Upper lobe of right lung (tissue), 1 donor: ENCODE data around the gene NTM. TPM values are rescaled to one million over a fixed set of nuclear protein-coding genes. Genes with fewer than 3 reads are reported as not detected.

Experiments
- ATAC-seq: fragments of 200-7000 bp; cut with Tn5 transposase; one replicate; pipeline ENCODE4 v1.9.1; 2020; ENCODE audit warnings: mild to moderate bottlenecking, moderate library complexity
- DNase-seq: peaks from one replicate; pipeline ENCODE4 v3.0.0-alpha.2; 2020
- H3K27ac ChIP-seq: fragments of 200-600 bp; one replicate; pipeline ENCODE4 v1.8.0; 2022
- H3K27me3 ChIP-seq: fragments of 200-600 bp; one replicate; pipeline ENCODE4 v1.8.0; 2022; ENCODE audit warnings: mild to moderate bottlenecking
- H3K36me3 ChIP-seq: fragments of 200-600 bp; one replicate; pipeline ENCODE4 v1.8.0; 2022
- H3K4me1 ChIP-seq: fragments of 200-600 bp; one replicate; pipeline ENCODE4 v1.8.0; 2022
- H3K4me3 ChIP-seq: fragments of 200-600 bp; one replicate; pipeline ENCODE4 v1.8.0; 2022; ENCODE audit warnings: mild to moderate bottlenecking
- H3K9me3 ChIP-seq: fragments of 200-600 bp; one replicate; pipeline ENCODE4 v1.8.0; 2022
- intact Hi-C: fragments of 100-400 bp; cut with DNase I; formaldehyde crosslinking; loops from one replicate; pipeline ENCODE4 v1.11.0; 2022
- total RNA-seq: library from RNA; stranded (reverse); fragmentation: NEBNext Ultra II Directional; extraction: Animal tissue kit (Norgen Biotek cat#: 25700); gene quantifications from one replicate; pipeline ENCODE4 v1.2.1, GENCODE V29; 2021
- TF ChIP-seq, protein P1 (sequence below): fragments of 200-600 bp; IDR thresholded peaks from one replicate; pipeline ENCODE4 v1.8.0; 2022; ENCODE audit warnings: antibody characterized with exemption
- donor health status: DM: no; HTN: yes; CAD: no; lungs with severe emphysema.

NTM gene
- total RNA-seq, 1 donor from 2014 or later = 3.7 TPM

DNA sequence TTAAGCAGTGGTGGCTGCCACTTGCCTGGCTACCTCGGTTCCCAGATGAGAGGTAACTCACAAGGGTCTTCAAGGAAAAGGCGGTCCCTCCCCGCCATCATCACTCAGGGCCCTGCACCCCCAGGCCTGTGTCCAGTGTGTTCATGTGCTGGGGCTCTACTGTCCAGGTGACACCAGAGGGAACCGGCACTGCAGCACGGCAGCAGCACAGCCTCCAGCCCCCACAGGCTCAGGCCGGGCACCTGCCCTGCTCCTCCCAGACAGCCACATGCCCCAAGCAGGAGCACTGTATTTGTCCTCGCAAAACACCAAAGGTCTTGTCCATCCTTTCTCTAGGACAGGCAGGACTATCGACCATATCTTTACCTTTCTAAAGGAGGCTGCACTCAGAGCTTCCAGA, 982.1 kb downstream of the NTM start:
- no peaks in the 10 kb centered on the region for H3K4me1 ChIP-seq
- no peak overlapping the region for H3K27ac ChIP-seq
- DNase-seq = no peak
- H3K27me3 ChIP-seq = no peaks in the 10 kb centered on the region
- no peaks in the 10 kb centered on the region for H3K36me3 ChIP-seq
- H3K9me3 ChIP-seq = no peaks in the 10 kb centered on the region
- no peak for ATAC-seq
- TF ChIP-seq, protein P1, sequence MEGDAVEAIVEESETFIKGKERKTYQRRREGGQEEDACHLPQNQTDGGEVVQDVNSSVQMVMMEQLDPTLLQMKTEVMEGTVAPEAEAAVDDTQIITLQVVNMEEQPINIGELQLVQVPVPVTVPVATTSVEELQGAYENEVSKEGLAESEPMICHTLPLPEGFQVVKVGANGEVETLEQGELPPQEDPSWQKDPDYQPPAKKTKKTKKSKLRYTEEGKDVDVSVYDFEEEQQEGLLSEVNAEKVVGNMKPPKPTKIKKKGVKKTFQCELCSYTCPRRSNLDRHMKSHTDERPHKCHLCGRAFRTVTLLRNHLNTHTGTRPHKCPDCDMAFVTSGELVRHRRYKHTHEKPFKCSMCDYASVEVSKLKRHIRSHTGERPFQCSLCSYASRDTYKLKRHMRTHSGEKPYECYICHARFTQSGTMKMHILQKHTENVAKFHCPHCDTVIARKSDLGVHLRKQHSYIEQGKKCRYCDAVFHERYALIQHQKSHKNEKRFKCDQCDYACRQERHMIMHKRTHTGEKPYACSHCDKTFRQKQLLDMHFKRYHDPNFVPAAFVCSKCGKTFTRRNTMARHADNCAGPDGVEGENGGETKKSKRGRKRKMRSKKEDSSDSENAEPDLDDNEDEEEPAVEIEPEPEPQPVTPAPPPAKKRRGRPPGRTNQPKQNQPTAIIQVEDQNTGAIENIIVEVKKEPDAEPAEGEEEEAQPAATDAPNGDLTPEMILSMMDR = no peak
- intact Hi-C loops = no loop called here
- H3K4me3 ChIP-seq = no peak overlapping the region

DNA sequence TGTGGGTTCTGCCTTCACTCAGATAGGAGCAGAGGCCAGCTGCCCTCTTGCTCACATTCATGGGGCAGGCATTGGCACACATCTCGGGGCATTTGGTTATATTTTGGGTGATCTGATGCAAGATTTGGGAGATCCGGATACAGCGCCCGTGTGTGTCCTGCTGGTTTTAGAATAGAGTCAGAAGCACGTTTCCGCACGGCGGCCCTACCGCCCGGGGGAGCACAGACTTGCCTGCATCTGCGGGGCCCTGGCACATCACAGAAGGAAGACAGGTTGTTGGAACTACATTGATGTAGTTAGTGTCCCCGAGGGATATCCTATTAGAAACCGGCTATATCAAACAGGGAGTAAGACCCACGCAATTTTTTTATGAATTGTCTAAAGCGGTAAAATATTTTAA, 982.8 kb downstream of the NTM start:
- Histone ChIP-seq H3K27ac (no peak overlapping the region), H3K4me3 (no peak overlapping the region), H3K27me3 (no peaks in the 10 kb centered on the region), H3K4me1 (no peaks in the 10 kb centered on the region), H3K36me3 (no peaks in the 10 kb centered on the region), H3K9me3 (no peaks in the 10 kb centered on the region)
- TF ChIP-seq, protein P1 = no peak
- DNase-seq (no peak), ATAC-seq (no peak)
- intact Hi-C loops = no loop called here

DNA sequence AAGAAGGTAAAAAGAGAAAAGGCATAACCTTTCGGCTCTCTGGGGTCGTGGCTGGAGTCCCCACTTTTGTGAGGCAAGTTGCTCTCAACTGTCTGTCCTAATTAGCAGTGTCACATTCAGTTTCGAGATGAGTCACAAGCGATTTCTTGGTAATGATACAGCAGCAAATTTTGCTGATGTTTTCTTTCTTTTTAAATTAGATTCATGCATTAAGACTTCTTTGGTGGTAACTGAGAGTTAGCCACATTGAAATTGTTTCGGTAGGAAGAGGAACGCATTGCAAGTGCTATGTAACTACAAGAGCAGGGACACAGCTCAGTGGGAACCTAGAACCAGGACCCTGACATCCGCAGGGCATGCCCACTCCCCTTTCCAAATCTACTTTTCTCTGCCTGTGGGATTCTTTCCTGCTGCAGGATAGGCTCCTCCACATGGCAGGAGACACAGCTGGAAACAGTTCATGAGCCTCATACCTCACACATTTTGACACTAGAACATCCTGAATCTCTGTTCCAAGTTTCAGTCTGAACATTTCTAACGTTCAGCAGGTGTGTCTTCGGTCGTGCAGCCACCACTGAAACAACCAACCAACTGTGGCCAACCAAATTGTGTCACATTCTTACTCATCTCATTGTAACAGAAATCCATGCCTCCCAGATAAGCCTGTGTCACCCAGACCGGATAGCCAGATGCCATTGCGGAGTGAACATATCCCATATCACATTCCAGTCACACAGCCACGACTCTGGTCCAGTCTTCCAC, 987.6 kb downstream of the NTM start:
- ATAC-seq = no peak

DNA sequence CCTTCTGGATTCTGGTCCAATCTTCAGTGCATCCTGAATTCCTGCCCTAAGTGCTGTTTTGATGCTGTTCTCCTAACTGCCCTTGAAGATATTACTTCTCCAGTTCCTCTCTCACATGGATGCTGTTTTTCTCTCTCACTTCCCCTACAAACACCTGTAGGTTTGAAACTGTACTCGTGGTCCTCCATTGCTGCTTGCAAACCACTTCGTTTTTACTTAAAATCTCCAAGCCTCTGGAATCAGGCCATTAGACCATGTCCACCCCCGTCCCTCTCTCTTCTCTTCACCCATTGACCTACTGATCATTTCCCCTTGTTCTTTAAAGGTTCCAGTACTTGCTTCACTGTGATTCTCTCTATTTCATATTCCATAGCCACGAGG, 988.1 kb downstream of the NTM start:
- no peaks in the 10 kb centered on the region for H3K9me3 ChIP-seq
- ATAC-seq = no peak
- no peak for DNase-seq
- TF ChIP-seq, protein P1 = no peak
- no peaks in the 10 kb centered on the region for H3K4me1 ChIP-seq
- H3K27ac ChIP-seq = no peak overlapping the region
- intact Hi-C loops = no loop called here
- no peak overlapping the region for H3K4me3 ChIP-seq
- H3K36me3 ChIP-seq = no peaks in the 10 kb centered on the region
- H3K27me3 ChIP-seq = no peaks in the 10 kb centered on the region

More for the DNA sequence above, 987.6 kb downstream of the NTM start:
- H3K4me1 ChIP-seq = no peaks in the 10 kb centered on the region
- no peaks in the 10 kb centered on the region for H3K9me3 ChIP-seq
- no peak overlapping the region for H3K4me3 ChIP-seq
- H3K36me3 ChIP-seq = no peaks in the 10 kb centered on the region
- H3K27me3 ChIP-seq = no peaks in the 10 kb centered on the region
- no peak overlapping the region for H3K27ac ChIP-seq
- intact Hi-C loops = no loop called here
- DNase-seq = no peak
- TF ChIP-seq, protein P1 = no peak

DNA sequence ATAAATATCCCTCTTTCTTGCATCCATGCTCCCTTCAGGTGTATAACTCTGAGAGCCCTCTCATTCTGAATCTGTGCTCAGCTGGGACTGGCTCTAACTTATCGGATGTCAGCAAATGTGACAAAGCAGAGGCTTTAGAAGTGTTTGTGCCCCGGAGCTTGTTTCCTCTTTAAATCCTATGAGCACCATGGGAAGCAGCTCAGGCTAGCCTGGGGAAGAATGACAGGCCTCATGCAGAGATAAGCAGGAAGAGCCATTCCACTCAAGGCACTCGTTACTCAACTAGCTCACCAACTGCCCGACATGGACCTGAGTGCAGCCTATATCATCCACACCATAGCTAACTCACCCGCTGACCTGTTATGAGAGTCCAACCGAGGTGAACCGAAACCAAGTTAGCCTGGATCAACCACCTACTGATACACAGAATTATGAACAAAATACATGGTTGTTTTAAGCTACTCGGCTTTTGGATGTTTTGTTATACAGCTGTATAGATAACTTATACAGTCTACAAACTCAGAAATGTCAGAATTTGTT, 990.7 kb downstream of the NTM start:
- Histone ChIP-seq H3K4me1 (no peaks in the 10 kb centered on the region), H3K4me3 (no peak overlapping the region), H3K9me3 (no peaks in the 10 kb centered on the region), H3K27ac (no peak overlapping the region), H3K27me3 (no peaks in the 10 kb centered on the region), H3K36me3 (no peaks in the 10 kb centered on the region)
- no peak for DNase-seq
- intact Hi-C loops = no loop called here
- no peak for ATAC-seq
- TF ChIP-seq, protein P1 = no peak
